ENCODE results near the gene HS6ST3. TPM values are rescaled to one million over a fixed set of nuclear protein-coding genes. Genes with fewer than 3 reads are reported as not detected.

HS6ST3 gene
- total and polyA plus RNA-seq, 2 donors (not counting 3 experiments of a cell fraction or from before 2014, with no cell fraction given) = 0.03 to 0.15 TPM

- no peak overlapping the region for H3K9ac ChIP-seq (replicated peaks; ENCODE audit: extremely low read depth, insufficient read depth, low read length)
- DNase-seq (ENCODE audit: low read depth, low spot score) (no peak), FAIRE-seq (no peak)
- H3K4me1 ChIP-seq (ENCODE audit: control insufficient read depth, extremely low read depth, insufficient read depth, low read length) = no peaks in the 10 kb centered on the region
- no peaks in the 10 kb centered on the region for H3K79me2 ChIP-seq (ENCODE audit: control insufficient read depth, insufficient read depth, low read length)
- no peaks in the 10 kb centered on the region for H3K36me3 ChIP-seq (ENCODE audit: control insufficient read depth in 2 of 2, extremely low read depth in 1 of 2, insufficient read depth in 2 of 2, low read length in 2 of 2)
- POLR2A ChIA-PET = no interaction called here
- no peak overlapping the region for H3K27ac ChIP-seq (ENCODE audit: insufficient read depth, low read depth, low read length)
- CTCF ChIA-PET = interaction anchor here (0.9 kb wide), 1 partner anchor 11 kb away, joined by 3 read pairs; no protein-coding TSS in a partner anchor
- H3K9me1 ChIP-seq (replicated peaks; ENCODE audit: control insufficient read depth, extremely low read depth, insufficient read depth, low read length) = no peaks in the 10 kb centered on the region
- no TSS peak for BruUV-seq (replicated peaks)
- no peaks in the 10 kb centered on the region for H3K9me3 ChIP-seq (replicated peaks; ENCODE audit: control insufficient read depth, insufficient read depth, low read length)
- H3K27me3 ChIP-seq (ENCODE audit: control insufficient read depth in 2 of 2, insufficient read depth in 2 of 2, low read length in 2 of 2) = no peaks in the 10 kb centered on the region
- H3K4me2 ChIP-seq (ENCODE audit: insufficient read depth, low read length) = no peak overlapping the region
- H3K4me3 ChIP-seq (replicated peaks in 1 of 3; ENCODE audit: insufficient read depth in 1 of 3, low read depth in 1 of 3, low read length in 3 of 3) = no peak overlapping the region
- no peak for TF ChIP-seq JUN (IDR thresholded peaks at IDR 0.05; ENCODE audit: borderline replicate concordance, insufficient read depth, insufficient read length, low read depth)
- TF ChIP-seq FOS (IDR thresholded peaks at IDR 0.05; ENCODE audit: borderline replicate concordance, insufficient read depth, low read length) = no peak
- TF ChIP-seq POLR2A (IDR thresholded peaks at IDR 0.05; ENCODE audit: low read depth, low read length) = no peak
- H2AFZ ChIP-seq (ENCODE audit: low read depth, low read length) = no peak overlapping the region
- no peaks in the 10 kb centered on the region for H4K20me1 ChIP-seq (replicated peaks; ENCODE audit: control insufficient read depth, extremely low read depth, insufficient read depth, low read length)
- dilution Hi-C loops (cut with MboI; ENCODE audit: extremely low pct_ligation_motif_present, low sequenced_read_pairs) (no loop called here), intact Hi-C loops (cut with micrococcal nuclease) (no loop called here)
Observed at GRCh38 chr13:96417939-96418685, 328.2 kb downstream of the HS6ST3 start.

- no peak for DNase-seq (ENCODE audit: low read depth, low spot score)
- FAIRE-seq = no peak
- no peak overlapping the region for H3K27ac ChIP-seq (ENCODE audit: insufficient read depth, low read depth, low read length)
- no peaks in the 10 kb centered on the region for H3K9me1 ChIP-seq (replicated peaks; ENCODE audit: control insufficient read depth, extremely low read depth, insufficient read depth, low read length)
- intact Hi-C loops (cut with micrococcal nuclease) = no loop called here
- no peak overlapping the region for H2AFZ ChIP-seq (ENCODE audit: low read depth, low read length)
- H3K79me2 ChIP-seq (ENCODE audit: control insufficient read depth, insufficient read depth, low read length) = no peaks in the 10 kb centered on the region
- H3K9me3 ChIP-seq (replicated peaks; ENCODE audit: control insufficient read depth, insufficient read depth, low read length) = no peaks in the 10 kb centered on the region
- H3K36me3 ChIP-seq (ENCODE audit: control insufficient read depth in 2 of 2, extremely low read depth in 1 of 2, insufficient read depth in 2 of 2, low read length in 2 of 2) = no peaks in the 10 kb centered on the region
- no peaks in the 10 kb centered on the region for H4K20me1 ChIP-seq (replicated peaks; ENCODE audit: control insufficient read depth, extremely low read depth, insufficient read depth, low read length)
- no peaks in the 10 kb centered on the region for H3K4me1 ChIP-seq (ENCODE audit: control insufficient read depth, extremely low read depth, insufficient read depth, low read length)
- H3K4me3 ChIP-seq (replicated peaks in 1 of 3; ENCODE audit: insufficient read depth in 1 of 3, low read depth in 1 of 3, low read length in 3 of 3) = no peak overlapping the region
- no peak overlapping the region for H3K9ac ChIP-seq (replicated peaks; ENCODE audit: extremely low read depth, insufficient read depth, low read length)
- dilution Hi-C loops (cut with MboI; ENCODE audit: extremely low pct_ligation_motif_present, low sequenced_read_pairs) = no loop called here
- no peak for TF ChIP-seq POLR2A (IDR thresholded peaks at IDR 0.05; ENCODE audit: low read depth, low read length)
- POLR2A ChIA-PET = no interaction called here
- CTCF ChIA-PET = no interaction called here
- BruUV-seq (replicated peaks) = no TSS peak
- H3K4me2 ChIP-seq (ENCODE audit: insufficient read depth, low read length) = no peak overlapping the region
- H3K27me3 ChIP-seq (ENCODE audit: control insufficient read depth in 2 of 2, insufficient read depth in 2 of 2, low read length in 2 of 2) = no peaks in the 10 kb centered on the region
Observed at GRCh38 chr13:96421314-96421713, 331.4 kb downstream of the HS6ST3 start.

All from endothelial cell of umbilical vein (primary cell).